Heart right ventricle (tissue), 16 donors: ENCODE data around the gene TTC6. TPM values are rescaled to one million over a fixed set of nuclear protein-coding genes. Genes with fewer than 3 reads are reported as not detected.

Experiments used
- ATAC-seq, 8 donors: fragments of 200-7000 bp; cut with Tn5 transposase; one replicate each; pipeline ENCODE4 v1.9.1; 2020; ENCODE audit warnings: mild to moderate bottlenecking in 8 of 8, moderate library complexity in 8 of 8, moderate number of reproducible peaks in 1 of 8
- DNase-seq, 2 donors: peaks; one replicate each; pipeline ENCODE4 v3.0.0-alpha.2; 2020
- H3K27ac ChIP-seq, 10 donors: fragments of 200-600 bp; sonication (generic) in 2 of 10; one replicate each; pipeline versions ENCODE4 v1.5.0 to v1.8.0; 2020 to 2022; ENCODE audit warnings: mild to moderate bottlenecking in 3 of 10
- H3K27me3 ChIP-seq, 7 donors: fragments of 200-600 bp; one replicate each; pipeline ENCODE4 v1.8.0; 2021 to 2022; ENCODE audit warnings: mild to moderate bottlenecking in 2 of 7
- H3K36me3 ChIP-seq, 9 donors: fragments of 200-600 bp; sonication (generic) in 1 of 9; one replicate each; pipeline versions ENCODE4 v1.5.0 to v1.8.0; 2020 to 2022; ENCODE audit warnings: mild to moderate bottlenecking in 2 of 9
- H3K4me1 ChIP-seq, 9 donors: fragments of 200-600 bp; sonication (generic) in 1 of 9; one replicate each; pipeline versions ENCODE4 v1.5.0 to v1.8.0; 2020 to 2022; ENCODE audit warnings: mild to moderate bottlenecking in 4 of 9
- H3K4me3 ChIP-seq, 10 donors: fragments of 200-600 bp; sonication (generic) in 2 of 10; one replicate each; pipeline versions ENCODE4 v1.5.0 to v1.8.0; 2020 to 2022; ENCODE audit warnings: mild to moderate bottlenecking in 7 of 10, moderate library complexity in 2 of 10
- H3K9me3 ChIP-seq, 11 donors: fragments of 200-600 bp in 10 of 11; sonication (generic) in 2 of 11; one replicate each; pipeline versions ENCODE4 v1.5.0 to v1.8.0; 2013 to 2022; ENCODE audit warnings: mild to moderate bottlenecking in 2 of 11, control low read depth in 1 of 11, moderate library complexity in 1 of 11
- CTCF ChIP-seq, 9 donors: fragments of 200-600 bp; sonication (generic) in 2 of 9; IDR thresholded peaks; one replicate each; pipeline versions ENCODE4 v1.5.0 to v1.8.0; 2021 to 2022; ENCODE audit warnings: antibody characterized with exemption in 9 of 9, mild to moderate bottlenecking in 5 of 9, moderate library complexity in 1 of 9
- WGBS, 2 donors: extraction: QIAGEN DNeasy Blood & Tissue Kit; methylation state at CpG; one replicate each; pipeline ENCODE4 v1.1.7; 2013; ENCODE audit warnings: inconsistent platforms in 1 of 2; 5-methylcytosine and 5-hydroxymethylcytosine counted together
- intact Hi-C, 10 donors: fragments of 100-400 bp; cut with DNase I; formaldehyde crosslinking; loops; one replicate each; pipeline versions ENCODE4 v1.11.1 to v1.14.2; 2022
- polyA plus RNA-seq, 2 donors: library from polyadenylated mRNA; stranded (reverse); fragments of 200-250 nt; gene quantifications; one replicate each; pipeline ENCODE4 v1.2.3, GENCODE V29; 2013
- total RNA-seq, 10 donors: library from RNA; stranded (reverse); fragmentation: NEBNext Ultra II Directional in 3 of 10; extraction: Animal tissue kit (Norgen Biotek cat#: 25700) in 3 of 10; gene quantifications; one replicate each; pipeline versions ENCODE4 v1.2.1 to v1.2.4, GENCODE V29; 2021 to 2023
- donor health status: Arrhythmogenic right ventricular cardiomyopathy.
- donor health status: ischemic (EF 13 %, LVEDD 7.1; RV severe dilation, severe dysfunction).
- donor health status: healthy with polysubstance abuse.
- donor health status: DM: no; HTN: yes; CAD: no.
- donor health status: DM: no; HTN: no; CAD: no.
- donor health status: ischemic (EF 25% LVEDD 6.9; RV normal size, moderate dysfunction).
- donor health status: ischemic (EF 25% LVEDD 5.7; RV mildly dilated, moderate dysfunction).
- donor health status: healthy.
- donor health status: DM: yes; HTN: yes; CAD: no.
- donor health status: Ischemic cardiomyopathy.
- donor health status: ischemic (EF 35%, LVEDD 5.7; RV mildly dilated, moderate dysfunction).
- donor health status: nonischemic (EF 11% LVEDD 7.7; RV severe dilation, severe dysfunction).
- donor health status: DM: yes; HTN: yes; CAD: no.
- donor health status: PGD.
- donor health status: ischemic (EF 29% LVEDD 5.4; RV normal size, mild dysfunction).
- donor health status: nonischemic (EF 23%, LVEDD 6.1; RV moderate dilation, normal function).

The TTC6 gene
- total and polyA plus RNA-seq, 12 donors: not detected

GRCh38 chr14:37592482-37593408 is 2.7 kb upstream of the TTC6 start:
- H3K4me1 ChIP-seq: peaks cover 3 to 43% (median 28%) of the 10 kb centered on the region in 9 donors
- intact Hi-C loops: loop anchor here in 2 of 10 donors (5.0 to 10.0 kb wide), 2 partner anchors 338 to 345 kb away; no protein-coding TSS in a partner anchor
- 4 to 7% methylated on average over 42 of the region's 42 CpGs for WGBS, 2 donors
- H3K4me3 ChIP-seq: no peak overlapping the region
- TF ChIP-seq CTCF (IDR thresholded peaks at IDR 0.05): no peak
- H3K36me3 ChIP-seq: no peaks in the 10 kb centered on the region
- ATAC-seq (peak in 1 of 8 donors; percentile 38), DNase-seq (no peak)
- peaks cover 29 to 99% (median 98%) of the 10 kb centered on the region in 7 donors for H3K27me3 ChIP-seq
- H3K9me3 ChIP-seq: no peaks in the 10 kb centered on the region
- H3K27ac ChIP-seq: no peak overlapping the region

GRCh38 chr14:37593511-37594237 is 1.8 kb upstream of the TTC6 start:
- Histone ChIP-seq H3K36me3 (no peaks in the 10 kb centered on the region), H3K9me3 (no peaks in the 10 kb centered on the region), H3K4me3 (peak overlapping the region in 4 of 10 donors; percentile 6 to 46 (median 40)), H3K4me1 (peaks cover 3 to 43% (median 29%) of the 10 kb centered on the region in 9 donors), H3K27me3 (peaks cover 39 to 99% (median 98%) of the 10 kb centered on the region in 7 donors), H3K27ac (no peak overlapping the region)
- ATAC-seq (no peak), DNase-seq (no peak)
- intact Hi-C loops: loop anchor here in 2 of 10 donors (5.0 to 10.0 kb wide), 2 partner anchors 339 to 346 kb away; no protein-coding TSS in a partner anchor
- TF ChIP-seq CTCF (IDR thresholded peaks at IDR 0.05): no peak
- WGBS, 2 donors: 13 to 16% methylated on average over 14 of the region's 14 CpGs

GRCh38 chr14:37594238-37594970 is 1.0 kb upstream of the TTC6 start:
- DNase-seq (peak in 1 of 2 donors; percentile 34), ATAC-seq (peak in 1 of 8 donors; percentile 8)
- intact Hi-C loops: loop anchor here in 2 of 10 donors (5.0 to 10.0 kb wide), 2 partner anchors 340 to 347 kb away; no protein-coding TSS in a partner anchor
- 1 to 3% methylated on average over 45 to 56 of the region's 56 CpGs for WGBS, 2 donors
- Histone ChIP-seq H3K27me3 (peaks cover 46 to 99% (median 98%) of the 10 kb centered on the region in 7 donors), H3K4me3 (peak overlapping the region in 8 of 10 donors; percentile 6 to 46 (median 39)), H3K27ac (no peak overlapping the region), H3K4me1 (peaks cover 3 to 50% (median 35%) of the 10 kb centered on the region in 9 donors), H3K9me3 (no peaks in the 10 kb centered on the region), H3K36me3 (no peaks in the 10 kb centered on the region)
- peak in 8 of 9 donors; percentile 14 to 63 (median 56) for TF ChIP-seq CTCF (IDR thresholded peaks at IDR 0.05)
